HEK293 (cell line): ENCODE data around the gene METAP1D.
A peak's percentile ranks its signal among the peaks of the same experiment; 100 is the strongest.

Experiments used
- CTCF ChIA-PET: fragments of 350-600 bp; formaldehyde crosslinking; extraction: SDS; loops from one replicate; lab custom pipeline; 2021; ENCODE audit warnings: antibody characterized with exemption; lab: Yijun Ruan, JAX
- POLR2A ChIA-PET: fragments of 300-600 bp; formaldehyde crosslinking; extraction: SDS; loops from one replicate; lab custom pipeline; 2020; ENCODE audit warnings: antibody characterized with exemption, inconsistent platforms; lab: Yijun Ruan, JAX
- H3K27ac ChIP-seq: fragments of 200-500 bp; sonication (Bioruptor generic); 2 replicates; pipeline ENCODE4 v1.5.1; 2014; ENCODE audit warnings: low read depth, low read length, control low read depth, inconsistent platforms; ENCODE audit errors: extremely low read depth
- H3K36me3 ChIP-seq, 2 experiments: fragments of 200-500 bp in 1 of 2; sonication (Bioruptor generic) in 1 of 2; 1 replicate in 1 of 2; 2 replicates in 1 of 2; pipeline ENCODE4 v1.5.1; 2014 to 2017; ENCODE audit warnings: inconsistent platforms in 2 of 2, low read length in 2 of 2; ENCODE audit not compliant: control insufficient read depth in 2 of 2, insufficient read depth in 1 of 2
- H3K4me1 ChIP-seq: fragments of 200-500 bp; sonication (Bioruptor generic); 2 replicates; pipeline ENCODE4 v1.5.1; 2014; ENCODE audit warnings: mild to moderate bottlenecking, low read length, inconsistent platforms; ENCODE audit not compliant: control insufficient read depth, insufficient read depth
- H3K4me3 ChIP-seq: 2 replicates; pipeline ENCODE4 v1.5.1; 2011; ENCODE audit warnings: low read depth, mild to moderate bottlenecking, control low read depth, low read length, moderate library complexity
- H3K9me3 ChIP-seq: fragments of 200-500 bp; sonication (Bioruptor generic); 2 replicates; pipeline ENCODE4 v1.5.1; 2014; ENCODE audit warnings: low read depth, low read length, inconsistent platforms; ENCODE audit not compliant: control insufficient read depth, insufficient read depth
- EGR2 ChIP-seq: fragments of 450-650 bp; formaldehyde crosslinking; IDR thresholded peaks from 2 replicates; pipeline ENCODE4 v1.5.1; 2016; ENCODE audit warnings: low read depth, missing biosample characterization, missing genetic modification characterization
- GLIS1 ChIP-seq: fragments of 450-650 bp; formaldehyde crosslinking; IDR thresholded peaks from 2 replicates; pipeline ENCODE4 v1.5.1; 2016; ENCODE audit warnings: missing biosample characterization, missing genetic modification characterization
- MYNN ChIP-seq: fragments of 450-650 bp; formaldehyde crosslinking; IDR thresholded peaks from 2 replicates; pipeline ENCODE4 v1.5.1; 2016; ENCODE audit warnings: missing biosample characterization, missing genetic modification characterization, borderline replicate concordance
- PRDM1 ChIP-seq: fragments of 450-650 bp; formaldehyde crosslinking; IDR thresholded peaks from 2 replicates; pipeline ENCODE4; 2016; ENCODE audit warnings: missing biosample characterization, missing genetic modification characterization
- PRDM4 ChIP-seq: fragments of 450-650 bp; formaldehyde crosslinking; IDR thresholded peaks from 2 replicates; pipeline ENCODE4 v1.5.1; 2017; ENCODE audit warnings: missing biosample characterization, missing genetic modification characterization
- PRDM6 ChIP-seq: fragments of 450-650 bp; formaldehyde crosslinking; IDR thresholded peaks from 2 replicates; pipeline ENCODE4 v1.5.1; 2017; ENCODE audit warnings: missing biosample characterization, missing genetic modification characterization
- SP3 ChIP-seq: fragments of 450-650 bp; formaldehyde crosslinking; IDR thresholded peaks from 2 replicates; pipeline ENCODE4 v1.5.1; 2016; ENCODE audit warnings: missing biosample characterization, missing genetic modification characterization
- ZBTB17 ChIP-seq: fragments of 450-650 bp; formaldehyde crosslinking; IDR thresholded peaks from 2 replicates; pipeline ENCODE4 v1.5.1; 2016; ENCODE audit warnings: missing biosample characterization, missing genetic modification characterization
- ZFHX2 ChIP-seq: fragments of 450-650 bp; formaldehyde crosslinking; conservative IDR thresholded peaks from 2 replicates; pipeline ENCODE4 v1.5.1; 2016; ENCODE audit warnings: missing biosample characterization, missing genetic modification characterization
- ZNF133 ChIP-seq: fragments of 450-650 bp; formaldehyde crosslinking; IDR thresholded peaks from 2 replicates; pipeline ENCODE4 v1.5.1; 2016; ENCODE audit warnings: missing biosample characterization, missing genetic modification characterization
- ZNF148 ChIP-seq: fragments of 450-650 bp; formaldehyde crosslinking; IDR thresholded peaks from 2 replicates; pipeline ENCODE4 v1.5.0; 2017; ENCODE audit warnings: missing biosample characterization, missing genetic modification characterization, borderline replicate concordance
- ZNF335 ChIP-seq: fragments of 450-650 bp; formaldehyde crosslinking; conservative IDR thresholded peaks from 2 replicates; pipeline ENCODE4 v1.5.1; 2016; ENCODE audit warnings: missing biosample characterization, missing genetic modification characterization
- ZNF433 ChIP-seq: fragments of 450-650 bp; formaldehyde crosslinking; IDR thresholded peaks from 2 replicates; pipeline ENCODE4 v1.5.1; 2016; ENCODE audit warnings: missing biosample characterization, missing genetic modification characterization, low read depth
- ZNF558 ChIP-seq: fragments of 450-650 bp; formaldehyde crosslinking; IDR thresholded peaks from 2 replicates; pipeline ENCODE4 v1.5.1; 2016; ENCODE audit warnings: missing biosample characterization, missing genetic modification characterization
- TF ChIP-seq, protein P1 (sequence below): fragments of 450-650 bp; formaldehyde crosslinking; IDR thresholded peaks from 2 replicates; pipeline ENCODE4 v1.5.1; 2016; ENCODE audit warnings: missing biosample characterization, missing genetic modification characterization
- TF ChIP-seq, protein P2 (sequence below): fragments of 450-650 bp; IDR thresholded peaks from 2 replicates; pipeline ENCODE4 v1.5.1; 2018; ENCODE audit warnings: missing biosample characterization, missing genetic modification characterization

METAP1D gene

GRCh38 chr2:172013396-172013795 is 13.6 kb downstream of the METAP1D start:
- ChIA-PET CTCF (no interaction called here), POLR2A (no interaction called here)
- no peaks in the 10 kb centered on the region for H3K36me3 ChIP-seq
- no peaks in the 10 kb centered on the region for H3K4me1 ChIP-seq
- H3K27ac ChIP-seq: no peak overlapping the region
- H3K4me3 ChIP-seq: no peak overlapping the region
- H3K9me3 ChIP-seq: no peaks in the 10 kb centered on the region
- TF ChIP-seq EGR2 (peak; percentile 63), ZNF133 (tag by site-specific recombination) (no peak), ZNF558 (tag by site-specific recombination) (no peak), PRDM1 (tag by site-specific recombination) (peak; percentile 68), ZFHX2 (tag by site-specific recombination) (peak; percentile 30; the same call in 1 of the 2 replicates)
- TF ChIP-seq, protein P1, sequence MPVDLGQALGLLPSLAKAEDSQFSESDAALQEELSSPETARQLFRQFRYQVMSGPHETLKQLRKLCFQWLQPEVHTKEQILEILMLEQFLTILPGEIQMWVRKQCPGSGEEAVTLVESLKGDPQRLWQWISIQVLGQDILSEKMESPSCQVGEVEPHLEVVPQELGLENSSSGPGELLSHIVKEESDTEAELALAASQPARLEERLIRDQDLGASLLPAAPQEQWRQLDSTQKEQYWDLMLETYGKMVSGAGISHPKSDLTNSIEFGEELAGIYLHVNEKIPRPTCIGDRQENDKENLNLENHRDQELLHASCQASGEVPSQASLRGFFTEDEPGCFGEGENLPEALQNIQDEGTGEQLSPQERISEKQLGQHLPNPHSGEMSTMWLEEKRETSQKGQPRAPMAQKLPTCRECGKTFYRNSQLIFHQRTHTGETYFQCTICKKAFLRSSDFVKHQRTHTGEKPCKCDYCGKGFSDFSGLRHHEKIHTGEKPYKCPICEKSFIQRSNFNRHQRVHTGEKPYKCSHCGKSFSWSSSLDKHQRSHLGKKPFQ: no peak

DNA sequence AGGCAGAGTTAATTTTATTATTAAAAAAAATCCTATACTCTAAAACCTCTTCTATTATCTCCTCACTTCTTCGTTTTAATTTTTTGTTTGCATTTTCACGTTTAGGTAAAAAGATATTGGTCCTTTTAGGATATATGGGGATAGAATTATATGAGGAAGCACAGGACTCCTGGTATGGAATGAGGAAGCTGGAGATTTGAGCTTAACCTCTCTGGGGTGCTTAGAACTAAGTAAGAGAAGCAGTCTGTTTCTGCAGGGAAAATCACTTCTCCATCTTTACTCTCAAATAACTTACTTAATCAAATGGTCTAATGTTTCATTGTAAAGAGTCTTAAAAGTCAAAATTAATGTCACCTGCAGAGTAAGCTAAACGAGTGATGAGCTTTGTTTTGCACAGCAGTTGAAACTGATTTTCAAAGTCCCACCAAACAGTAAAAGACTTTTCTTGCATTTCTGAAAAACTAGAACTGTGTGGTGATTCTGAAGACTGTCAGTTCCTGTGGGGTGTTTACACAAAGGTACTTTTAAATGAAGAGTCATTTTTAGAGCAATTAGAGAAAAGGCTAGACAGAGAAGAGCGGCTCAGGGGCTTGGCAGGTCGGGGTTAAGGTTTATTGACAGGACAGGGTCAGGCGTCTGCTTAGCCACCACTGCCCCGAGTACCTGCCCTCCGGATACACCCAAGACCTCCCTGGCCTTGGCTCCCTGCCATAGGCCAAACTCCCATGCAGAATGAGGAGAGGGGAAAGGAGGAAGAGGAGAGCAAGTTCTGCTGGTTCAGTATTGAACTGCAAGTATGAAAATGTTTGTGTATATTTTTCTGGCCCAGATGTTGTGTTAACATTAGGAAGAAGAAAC is 21.6 kb downstream of the METAP1D start:
- Histone ChIP-seq H3K4me3 (peak overlapping the region; percentile 9; the same call in 1 of the 2 replicates), H3K27ac (peak overlapping the region; percentile 81), H3K4me1 (peaks cover 14% of the 10 kb centered on the region), H3K36me3 (no peaks in the 10 kb centered on the region), H3K9me3 (no peaks in the 10 kb centered on the region)
- TF ChIP-seq PRDM6 (tag by site-specific recombination): peak; percentile 87
- TF ChIP-seq PRDM4: peak; percentile 75
- TF ChIP-seq ZBTB17 (tag by site-specific recombination): peak; percentile 11; the same call in 1 of the 2 replicates
- peak; percentile 67 for TF ChIP-seq GLIS1 (tag by site-specific recombination)
- peak; percentile 88 for TF ChIP-seq MYNN (tag by site-specific recombination)
- TF ChIP-seq ZNF335: peak; percentile 91
- TF ChIP-seq ZNF433: no peak
- no peak for TF ChIP-seq ZNF148 (tag by site-specific recombination)
- TF ChIP-seq PRDM1 (tag by site-specific recombination): peak; percentile 46
- no peak for TF ChIP-seq SP3 (tag by site-specific recombination)
- TF ChIP-seq, protein P2, sequence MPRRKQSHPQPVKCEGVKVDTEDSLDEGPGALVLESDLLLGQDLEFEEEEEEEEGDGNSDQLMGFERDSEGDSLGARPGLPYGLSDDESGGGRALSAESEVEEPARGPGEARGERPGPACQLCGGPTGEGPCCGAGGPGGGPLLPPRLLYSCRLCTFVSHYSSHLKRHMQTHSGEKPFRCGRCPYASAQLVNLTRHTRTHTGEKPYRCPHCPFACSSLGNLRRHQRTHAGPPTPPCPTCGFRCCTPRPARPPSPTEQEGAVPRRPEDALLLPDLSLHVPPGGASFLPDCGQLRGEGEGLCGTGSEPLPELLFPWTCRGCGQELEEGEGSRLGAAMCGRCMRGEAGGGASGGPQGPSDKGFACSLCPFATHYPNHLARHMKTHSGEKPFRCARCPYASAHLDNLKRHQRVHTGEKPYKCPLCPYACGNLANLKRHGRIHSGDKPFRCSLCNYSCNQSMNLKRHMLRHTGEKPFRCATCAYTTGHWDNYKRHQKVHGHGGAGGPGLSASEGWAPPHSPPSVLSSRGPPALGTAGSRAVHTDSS (tag by site-specific recombination): peak; percentile 60
- ChIA-PET POLR2A (interaction anchor here (0.5 to 3.1 kb wide), 7 partner anchors 11 to 81 kb away, joined by 3 to 21 read pairs (median 8); partner anchors contain the start of genes DLX1 and DLX2), CTCF (interaction anchor here (0.5 to 1.3 kb wide), 6 partner anchors 9 to 1205 kb away, joined by 3 to 4 read pairs (median 4); no protein-coding TSS in a partner anchor)
